ENCODE measurements around the gene AMIGO2.
"Not testable (repeated sequence)": the region's sequence is repeated elsewhere in the genome, so short reads cannot be mapped to it uniquely, and the experiment has no call there.

The AMIGO2 gene

GRCh38 chr12:47054659-47055058 lies 25.1 kb downstream of the AMIGO2 start:
- TF ChIP-seq CTCF (conservative IDR thresholded peaks at IDR 0.05), result no peak
- H3K27ac ChIP-seq, result no peak overlapping the region

GRCh38 chr12:47053961-47054360 lies 25.8 kb downstream of the AMIGO2 start:
- TF ChIP-seq CTCF (conservative IDR thresholded peaks at IDR 0.05), result no peak
- H3K27ac ChIP-seq, result no peak overlapping the region

GRCh38 chr12:47052274-47052673 lies 27.5 kb downstream of the AMIGO2 start:
- no peak overlapping the region for H3K27ac ChIP-seq
- TF ChIP-seq CTCF (conservative IDR thresholded peaks at IDR 0.05), result no peak

- H3K27ac ChIP-seq, result not testable (repeated sequence)
Observed at GRCh38 chr12:47051291-47051690, 28.5 kb downstream of the AMIGO2 start.

- no peak overlapping the region for H3K27ac ChIP-seq
- no peak for TF ChIP-seq CTCF (conservative IDR thresholded peaks at IDR 0.05)
Observed at GRCh38 chr12:47048541-47048940, 31.2 kb downstream of the AMIGO2 start.

GRCh38 chr12:47041327-47041726 lies 38.4 kb downstream of the AMIGO2 start:
- TF ChIP-seq CTCF (conservative IDR thresholded peaks at IDR 0.05), result no peak
- no peak overlapping the region for H3K27ac ChIP-seq

- H3K27ac ChIP-seq, result peak overlapping the region; percentile 91
- no peak for TF ChIP-seq CTCF (conservative IDR thresholded peaks at IDR 0.05)
Observed at GRCh38 chr12:47039756-47040155, 40.0 kb downstream of the AMIGO2 start.

- TF ChIP-seq CTCF (conservative IDR thresholded peaks at IDR 0.05), result no peak
- peak overlapping the region; percentile 91 for H3K27ac ChIP-seq
Observed at GRCh38 chr12:47039079-47039478, 40.7 kb downstream of the AMIGO2 start.

Measured in VCaP (cell line).